HFFc6 (cell line): ENCODE results near the gene CAB39L. TPM values are rescaled to one million over a fixed set of nuclear protein-coding genes. Genes with fewer than 3 reads are reported as not detected.

Experiments
- DNase-seq: peaks from one replicate; pipeline ENCODE4 v3.0.0-alpha.2; 2018
- H3K27ac Mint-ChIP-seq: 2 replicates; pipeline ENCODE4 v1.8.0; 2020; ENCODE audit warnings: mild to moderate bottlenecking, mixed read lengths
- H3K27me3 Mint-ChIP-seq: 2 replicates; pipeline ENCODE4 v1.8.0; 2021; ENCODE audit warnings: mild to moderate bottlenecking, moderate library complexity, mixed read lengths; ENCODE audit not compliant: insufficient read depth
- H3K36me3 Mint-ChIP-seq: 2 replicates; pipeline ENCODE4 v1.8.0; 2021; ENCODE audit warnings: low read depth, mixed read lengths
- H3K4me1 Mint-ChIP-seq: 2 replicates; pipeline ENCODE4 v1.8.0; 2020; ENCODE audit warnings: low read depth, mixed read lengths
- H3K4me3 Mint-ChIP-seq: 2 replicates; pipeline ENCODE4 v1.8.0; 2020; ENCODE audit warnings: mild to moderate bottlenecking, moderate library complexity, mixed read lengths
- H3K9me3 Mint-ChIP-seq: 2 replicates; pipeline ENCODE4 v1.8.0; 2020; ENCODE audit warnings: mild to moderate bottlenecking, mixed read lengths
- CTCF ChIP-seq: fragments of 200-600 bp; sonication (generic); IDR thresholded peaks from 2 replicates; pipeline ENCODE4 v1.5.0; 2021; ENCODE audit warnings: antibody characterized with exemption, mild to moderate bottlenecking
- total RNA-seq, 6 experiments: library from RNA; stranded (reverse); fragmentation: NEBNext Ultra II Directional; extraction: Animal tissue kit (Norgen Biotek cat#: 25700); gene quantifications; 2 replicates in 1 of 6; 3 replicates in 5 of 6; pipeline ENCODE4 v1.2.3, GENCODE V29; 2021

CAB39L gene
- total RNA-seq, 6 experiments from 2014 or later: 3.7 to 6.9 (median 5.9) TPM

GRCh38 chr13:49435992-49436391 is 7.9 kb downstream of the CAB39L start:
- Mint-ChIP-seq H3K27ac (peak overlapping the region; percentile 67), H3K4me3 (peak overlapping the region; percentile 5; the same call in 1 of the 2 replicates), H3K9me3 (no peaks in the 10 kb centered on the region), H3K36me3 (peaks cover 5% of the 10 kb centered on the region; the same call in 1 of the 2 replicates), H3K4me1 (peaks cover 27% of the 10 kb centered on the region), H3K27me3 (no peaks in the 10 kb centered on the region)
- peak; percentile 49 for DNase-seq
- TF ChIP-seq CTCF: no peak

DNA sequence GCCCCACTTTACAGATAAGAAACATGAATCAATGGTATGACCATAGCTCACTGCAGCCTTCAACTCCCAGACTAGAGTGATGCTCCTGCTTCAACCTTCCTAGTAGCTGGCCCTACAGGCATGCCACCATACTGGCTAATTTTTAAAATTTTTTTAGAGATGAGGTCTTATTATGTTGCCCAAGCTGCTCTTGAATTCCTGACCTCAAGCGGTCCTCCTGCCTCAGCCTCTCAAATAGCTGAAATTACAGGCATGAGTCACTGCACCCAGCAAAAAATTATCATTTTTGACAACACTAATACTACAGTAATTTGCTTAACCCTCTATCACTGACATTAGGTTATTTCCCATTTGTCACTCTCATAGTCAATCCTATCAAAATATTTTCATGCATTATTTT is 14.7 kb downstream of the CAB39L start:
- no peak overlapping the region for H3K4me3 Mint-ChIP-seq
- peaks cover 4% of the 10 kb centered on the region; the same call in 1 of the 2 replicates for H3K36me3 Mint-ChIP-seq
- peaks cover 9% of the 10 kb centered on the region for H3K4me1 Mint-ChIP-seq
- no peak for DNase-seq
- no peak overlapping the region for H3K27ac Mint-ChIP-seq
- H3K9me3 Mint-ChIP-seq: no peaks in the 10 kb centered on the region
- H3K27me3 Mint-ChIP-seq: no peaks in the 10 kb centered on the region
- TF ChIP-seq CTCF: no peak

DNA sequence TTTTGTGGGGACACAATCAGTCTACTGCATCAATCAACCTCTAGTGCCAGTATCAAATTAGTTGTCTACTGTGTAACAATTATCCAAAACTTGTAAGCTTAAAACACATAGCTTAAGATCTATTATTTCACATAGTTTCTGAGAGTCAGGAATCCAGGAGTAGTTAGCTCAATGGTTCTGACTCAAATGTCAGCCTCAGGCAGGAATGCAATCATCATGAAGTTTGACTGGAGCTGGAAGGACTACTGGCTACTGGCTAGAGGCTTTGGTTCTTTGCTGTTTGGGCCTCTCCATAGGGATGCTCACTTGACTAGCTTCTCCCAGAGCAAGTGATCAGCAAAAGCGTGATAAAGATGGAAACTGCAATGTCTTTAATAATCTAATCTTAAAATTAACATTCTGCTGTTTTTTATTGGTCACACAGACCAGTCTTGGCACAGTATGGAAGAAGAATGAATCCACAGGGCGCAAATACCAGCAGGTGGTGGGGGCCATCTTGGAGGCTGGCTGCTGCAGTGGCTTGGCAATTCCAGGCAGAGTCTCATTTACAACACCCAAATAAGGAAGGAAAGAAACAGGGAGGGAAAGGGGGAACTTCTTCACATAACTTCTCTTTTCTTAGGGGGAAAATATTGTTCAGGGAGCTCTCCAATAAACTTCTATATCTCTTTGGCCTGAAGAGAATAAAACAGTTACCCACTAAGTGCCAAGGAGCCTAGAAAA is 15.7 kb downstream of the CAB39L start:
- H3K4me1 Mint-ChIP-seq: peaks cover 9% of the 10 kb centered on the region
- H3K9me3 Mint-ChIP-seq: no peaks in the 10 kb centered on the region
- H3K27me3 Mint-ChIP-seq: no peaks in the 10 kb centered on the region
- TF ChIP-seq CTCF: no peak
- peaks cover 4% of the 10 kb centered on the region; the same call in 1 of the 2 replicates for H3K36me3 Mint-ChIP-seq
- no peak overlapping the region for H3K27ac Mint-ChIP-seq
- DNase-seq: peak; percentile 13
- H3K4me3 Mint-ChIP-seq: no peak overlapping the region

- H3K9me3 Mint-ChIP-seq: no peaks in the 10 kb centered on the region
- H3K4me3 Mint-ChIP-seq: no peak overlapping the region
- H3K27ac Mint-ChIP-seq: no peak overlapping the region
- H3K27me3 Mint-ChIP-seq: no peaks in the 10 kb centered on the region
- H3K36me3 Mint-ChIP-seq: peaks cover 4% of the 10 kb centered on the region; the same call in 1 of the 2 replicates
- no peak for TF ChIP-seq CTCF
- H3K4me1 Mint-ChIP-seq: peaks cover 16% of the 10 kb centered on the region
- DNase-seq: no peak
Observed at GRCh38 chr13:49424011-49424560, 19.8 kb downstream of the CAB39L start.

DNA sequence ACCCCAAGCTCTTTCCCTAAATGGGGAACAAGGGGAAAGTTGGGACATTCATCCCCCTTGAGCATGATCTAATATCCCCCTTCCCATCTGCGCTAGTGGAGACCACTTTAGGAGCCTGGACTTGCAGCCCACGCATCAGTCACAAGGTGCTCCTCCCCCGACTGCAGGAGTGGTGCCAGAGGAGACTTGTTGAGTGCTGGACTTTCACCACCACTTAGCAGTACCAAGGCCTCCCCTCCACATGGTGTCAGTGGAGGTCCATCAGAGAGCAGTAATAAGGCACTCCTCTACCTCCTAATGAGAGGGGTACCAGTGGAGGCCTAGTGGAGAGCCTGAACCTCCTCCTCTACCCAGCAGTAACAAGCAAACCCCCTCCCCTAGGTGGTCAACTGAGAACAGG is 22.5 kb downstream of the CAB39L start:
- no peaks in the 10 kb centered on the region for H3K27me3 Mint-ChIP-seq
- peak; percentile 24; the same call in 1 of the 2 replicates for TF ChIP-seq CTCF
- no peak overlapping the region for H3K27ac Mint-ChIP-seq
- no peaks in the 10 kb centered on the region for H3K36me3 Mint-ChIP-seq
- no peak for DNase-seq
- H3K4me3 Mint-ChIP-seq: no peak overlapping the region
- no peaks in the 10 kb centered on the region for H3K9me3 Mint-ChIP-seq
- peaks cover 8% of the 10 kb centered on the region for H3K4me1 Mint-ChIP-seq
